Measurements from ENCODE around the gene TTPAL.

Gene TTPAL

DNA sequence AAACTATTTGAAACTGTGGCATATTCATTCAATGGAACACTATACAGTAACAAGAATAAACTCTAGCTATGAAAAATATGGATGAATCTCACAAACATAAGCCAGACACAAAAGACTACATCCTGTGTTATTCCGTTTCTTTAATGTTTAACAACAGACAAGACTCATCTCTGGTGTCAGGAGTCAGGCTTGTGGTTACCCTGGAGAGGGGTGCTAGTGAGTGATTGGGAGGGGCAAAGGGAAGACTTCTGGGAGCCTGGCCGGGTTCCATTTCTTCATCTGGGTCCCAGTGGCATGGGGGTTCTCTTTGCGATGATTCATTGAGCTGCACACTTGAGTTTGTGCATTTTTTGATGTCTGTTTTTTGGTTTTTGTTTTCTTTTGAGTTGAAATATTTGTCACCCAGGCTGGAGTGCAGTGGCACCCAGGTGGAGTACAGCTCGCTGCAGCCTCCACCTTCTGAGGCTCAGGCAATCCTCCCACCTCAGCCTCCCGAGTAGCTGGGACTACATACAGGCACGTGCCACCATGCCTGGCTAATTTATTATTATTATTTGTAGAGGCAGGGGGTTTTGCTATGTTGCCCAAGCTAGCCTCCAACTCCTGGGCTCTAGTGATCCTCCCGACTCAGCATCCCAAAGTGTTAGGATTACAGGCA lies 21.2 kb upstream of the TTPAL start:
- DNase-seq (ENCODE audit: low spot score) = no peak
- TF ChIP-seq, protein P1, sequence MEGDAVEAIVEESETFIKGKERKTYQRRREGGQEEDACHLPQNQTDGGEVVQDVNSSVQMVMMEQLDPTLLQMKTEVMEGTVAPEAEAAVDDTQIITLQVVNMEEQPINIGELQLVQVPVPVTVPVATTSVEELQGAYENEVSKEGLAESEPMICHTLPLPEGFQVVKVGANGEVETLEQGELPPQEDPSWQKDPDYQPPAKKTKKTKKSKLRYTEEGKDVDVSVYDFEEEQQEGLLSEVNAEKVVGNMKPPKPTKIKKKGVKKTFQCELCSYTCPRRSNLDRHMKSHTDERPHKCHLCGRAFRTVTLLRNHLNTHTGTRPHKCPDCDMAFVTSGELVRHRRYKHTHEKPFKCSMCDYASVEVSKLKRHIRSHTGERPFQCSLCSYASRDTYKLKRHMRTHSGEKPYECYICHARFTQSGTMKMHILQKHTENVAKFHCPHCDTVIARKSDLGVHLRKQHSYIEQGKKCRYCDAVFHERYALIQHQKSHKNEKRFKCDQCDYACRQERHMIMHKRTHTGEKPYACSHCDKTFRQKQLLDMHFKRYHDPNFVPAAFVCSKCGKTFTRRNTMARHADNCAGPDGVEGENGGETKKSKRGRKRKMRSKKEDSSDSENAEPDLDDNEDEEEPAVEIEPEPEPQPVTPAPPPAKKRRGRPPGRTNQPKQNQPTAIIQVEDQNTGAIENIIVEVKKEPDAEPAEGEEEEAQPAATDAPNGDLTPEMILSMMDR (IDR thresholded peaks at IDR 0.05; ENCODE audit: extremely low read depth, missing control alignments) = no peak

DNA sequence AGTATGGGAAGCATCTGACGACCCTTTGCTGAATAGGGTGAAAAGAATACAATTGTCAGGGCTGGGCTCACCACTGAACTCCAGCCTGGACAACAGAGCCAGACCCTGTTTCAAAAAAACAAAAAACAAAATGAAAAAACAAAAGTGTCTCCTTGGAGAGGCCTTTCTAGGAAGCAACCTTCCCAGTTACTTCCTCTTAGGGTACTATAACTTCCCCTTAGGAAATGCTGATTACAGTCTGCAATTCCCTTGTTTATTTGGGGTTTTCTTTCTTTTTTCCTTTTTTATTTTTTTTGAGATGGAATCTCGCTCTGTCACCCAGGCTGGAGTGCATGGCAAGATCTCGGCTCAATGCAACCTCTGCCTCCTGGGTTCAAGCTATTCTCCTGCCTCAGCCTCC lies 20.5 kb upstream of the TTPAL start:
- no peak for DNase-seq (ENCODE audit: low spot score)
- TF ChIP-seq, protein P1 (IDR thresholded peaks at IDR 0.05; ENCODE audit: extremely low read depth, missing control alignments) = no peak

DNA sequence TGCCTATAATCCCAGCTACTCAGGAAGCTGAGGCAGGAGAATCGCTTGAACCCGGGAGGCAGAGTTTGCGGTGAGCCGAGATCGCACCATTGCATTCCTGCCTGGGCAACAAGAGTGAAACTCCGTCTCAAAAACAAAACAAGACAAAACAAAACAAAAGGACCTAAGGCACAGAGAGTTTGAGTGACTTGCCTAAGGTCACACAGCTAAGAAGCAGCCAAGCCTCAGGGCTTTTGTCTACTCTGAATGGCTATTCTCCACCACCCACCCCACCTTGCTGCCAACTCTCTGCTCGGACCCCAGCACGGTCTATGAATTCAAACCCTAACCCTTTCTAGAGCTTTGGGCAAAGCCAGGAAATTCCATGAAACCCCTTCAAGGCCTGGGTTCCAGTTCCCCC lies 19.1 kb upstream of the TTPAL start:
- TF ChIP-seq, protein P1 (IDR thresholded peaks at IDR 0.05; ENCODE audit: extremely low read depth, missing control alignments) = no peak
- no peak for DNase-seq (ENCODE audit: low spot score)

DNA sequence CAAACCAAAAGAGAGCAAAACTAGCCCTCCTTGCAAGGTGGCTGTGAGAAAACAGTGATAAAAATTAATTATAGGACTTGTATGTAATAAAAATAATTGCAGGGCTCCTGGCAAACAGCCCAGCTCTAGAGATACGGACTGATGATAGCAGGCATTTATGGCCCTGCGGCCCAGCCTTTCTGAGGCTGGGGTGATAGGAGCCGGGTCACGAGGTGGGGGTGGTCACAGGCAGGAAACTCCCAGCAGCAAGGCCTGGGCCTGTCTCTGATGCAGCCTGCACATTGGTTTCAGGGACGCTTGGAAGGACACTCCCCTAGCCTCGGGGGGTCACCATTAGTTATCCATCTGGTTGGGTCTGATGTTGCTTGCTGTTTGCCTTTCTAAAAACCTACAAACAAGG lies 18.7 kb upstream of the TTPAL start:
- no peak for DNase-seq (ENCODE audit: low spot score)
- TF ChIP-seq, protein P1 (IDR thresholded peaks at IDR 0.05; ENCODE audit: extremely low read depth, missing control alignments) = no peak

DNA sequence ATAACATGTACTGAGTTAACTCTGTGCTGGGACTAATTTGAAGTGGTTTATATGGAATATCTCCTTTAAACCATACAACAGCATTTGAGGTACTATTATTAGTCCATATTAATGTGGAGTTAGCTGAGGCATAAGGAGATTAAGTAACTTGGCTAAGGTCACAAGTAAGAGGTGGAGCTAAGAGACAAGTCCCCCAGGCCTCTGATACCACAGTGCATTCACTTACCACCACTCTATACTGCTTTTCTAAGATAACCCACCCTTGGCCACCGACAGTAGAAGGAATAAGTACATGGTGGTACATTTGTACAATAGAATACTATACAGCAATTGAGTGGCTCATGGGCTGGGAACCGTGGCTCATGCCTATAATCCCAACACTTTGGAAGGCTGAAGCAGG lies 16.4 kb upstream of the TTPAL start:
- TF ChIP-seq, protein P1 (IDR thresholded peaks at IDR 0.05; ENCODE audit: extremely low read depth, missing control alignments) = no peak
- DNase-seq (ENCODE audit: low spot score) = no peak

DNA sequence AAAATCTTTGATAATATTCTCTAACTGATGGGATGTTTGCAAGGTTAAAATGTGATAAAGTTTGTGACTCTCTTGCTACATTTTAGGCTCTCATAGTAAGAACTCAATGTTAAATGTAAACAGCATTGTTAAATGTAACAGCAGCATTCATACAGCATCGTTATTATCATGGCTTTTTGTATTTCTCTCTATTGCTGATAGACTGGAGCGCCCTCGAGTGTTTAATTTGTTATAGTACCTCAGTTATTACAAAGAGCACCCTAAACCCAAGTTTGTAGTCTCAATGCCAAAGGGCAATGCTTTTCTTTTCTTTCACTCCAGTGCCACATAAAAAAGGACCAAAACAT lies 14.9 kb upstream of the TTPAL start:
- DNase-seq (ENCODE audit: low spot score) = peak; percentile 41
- TF ChIP-seq, protein P1 (IDR thresholded peaks at IDR 0.05; ENCODE audit: extremely low read depth, missing control alignments) = peak; percentile 12

DNA sequence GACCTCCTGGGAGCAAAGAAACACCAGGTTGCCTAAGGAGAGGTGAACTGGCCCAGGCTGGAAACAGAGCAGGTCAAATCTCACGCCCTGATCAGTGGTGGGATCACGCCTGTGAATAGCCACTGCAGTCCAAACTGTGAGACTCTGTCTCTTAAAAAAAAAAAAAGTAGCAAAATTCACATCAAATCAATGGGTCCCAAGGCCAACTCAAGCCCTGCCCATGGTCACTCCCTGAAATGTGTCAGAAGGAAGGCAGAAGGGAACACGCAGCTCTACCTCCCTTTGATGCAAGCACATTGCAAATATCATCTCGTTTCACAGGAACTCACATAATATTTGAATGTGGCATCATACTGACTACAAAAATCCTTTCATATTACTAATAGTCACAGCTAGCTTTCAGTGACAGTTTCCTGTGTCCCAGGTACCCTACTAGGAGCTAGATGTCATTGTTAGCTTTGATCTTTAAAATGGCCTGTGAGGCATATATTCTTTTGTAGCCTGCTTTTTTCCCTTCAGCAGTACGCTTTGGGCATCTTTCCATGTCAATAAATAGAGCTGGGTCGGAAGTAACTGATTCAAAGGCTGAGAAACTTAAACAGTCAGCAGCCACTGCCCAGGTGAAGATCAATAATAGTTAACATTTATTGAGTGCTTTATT lies 14.4 kb upstream of the TTPAL start:
- DNase-seq (ENCODE audit: low spot score) = no peak
- TF ChIP-seq, protein P1 (IDR thresholded peaks at IDR 0.05; ENCODE audit: extremely low read depth, missing control alignments) = no peak
